Esophagus muscularis mucosa (tissue), 3 donors: ENCODE data around the gene ENG.

Source experiments
- CTCF ChIP-seq, 3 experiments: fragments of 200-600 bp in 2 of 3; fragments of 450-650 bp in 1 of 3; sonication (generic) in 2 of 3; IDR thresholded peaks; one replicate each; pipeline ENCODE4 v1.5.1; 2017 to 2019; ENCODE audit warnings: antibody characterized with exemption in 3 of 3, mild to moderate bottlenecking in 2 of 3, moderate library complexity in 1 of 3
- POLR2A ChIP-seq: fragments of 450-650 bp; IDR thresholded peaks from one replicate; pipeline ENCODE4 v1.6.1; 2017; ENCODE audit warnings: antibody characterized with exemption, moderate library complexity, mild to moderate bottlenecking, low read depth
- POLR2AphosphoS5 ChIP-seq, 2 donors: sonication (generic); formaldehyde crosslinking; IDR thresholded peaks; one replicate each; pipeline ENCODE4 v1.6.1; 2017; ENCODE audit warnings: antibody characterized with exemption in 2 of 2

DNA sequence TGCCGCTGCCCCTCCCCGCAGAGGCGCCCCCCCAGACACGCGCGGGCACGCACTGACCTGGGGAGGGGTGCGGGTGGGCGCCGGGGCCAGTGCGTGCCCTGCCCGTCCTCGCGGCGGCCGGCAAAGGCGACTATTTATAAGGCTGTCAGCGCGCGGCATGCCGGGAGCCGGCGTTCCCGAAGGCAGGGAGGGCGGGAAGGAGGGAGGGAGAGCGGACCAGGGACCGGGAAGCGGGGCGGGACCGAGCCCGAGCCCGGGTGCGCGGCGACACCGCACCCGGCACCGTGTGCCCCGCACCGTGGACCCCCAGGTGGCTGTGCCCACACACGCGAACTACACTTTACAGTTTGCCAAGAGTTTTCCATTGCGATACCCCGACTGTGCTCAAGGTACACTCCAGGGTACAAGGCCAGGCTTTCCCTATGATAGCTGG, 23.1 kb upstream of the ENG start, which contains the start of gene AK1:
- TF ChIP-seq POLR2A, result no peak
- no peak for TF ChIP-seq CTCF (IDR thresholded peaks at IDR 0.05)
- peak; percentile 84 to 90 for TF ChIP-seq POLR2AphosphoS5 (IDR thresholded peaks at IDR 0.05)
